ENCODE measurements around the gene CAPN14.

The CAPN14 gene

GRCh38 chr2:31213601-31214443 is 3.5 kb downstream of the CAPN14 start:
- H3K4me3 ChIP-seq (ENCODE audit: low read depth in 1 of 5, low read length in 5 of 5) = no peak overlapping the region

GRCh38 chr2:31212659-31213600 is 4.4 kb downstream of the CAPN14 start:
- H3K9ac ChIP-seq (ENCODE audit: low read length in 5 of 5) = no peak overlapping the region
- no peak overlapping the region for H3K27ac ChIP-seq (ENCODE audit: low read depth, low read length)
- H3K36me3 ChIP-seq (ENCODE audit: control insufficient read depth in 5 of 5, insufficient read depth in 5 of 5, low read length in 5 of 5) = no peaks in the 10 kb centered on the region
- H3K9me3 ChIP-seq (ENCODE audit: control insufficient read depth in 5 of 5, low read length in 5 of 5) = no peaks in the 10 kb centered on the region
- no peaks in the 10 kb centered on the region for H3K4me1 ChIP-seq (ENCODE audit: control insufficient read depth in 5 of 5, insufficient read depth in 5 of 5, low read length in 5 of 5)
- H3K4me3 ChIP-seq (ENCODE audit: low read depth in 1 of 5, low read length in 5 of 5) = no peak overlapping the region
- H3K27me3 ChIP-seq (ENCODE audit: control insufficient read depth in 5 of 5, insufficient read depth in 4 of 5, low read length in 5 of 5) = no peaks in the 10 kb centered on the region

More at GRCh38 chr2:31213601-31214443, 3.5 kb downstream of the CAPN14 start:
- H3K4me1 ChIP-seq (ENCODE audit: control insufficient read depth in 5 of 5, insufficient read depth in 5 of 5, low read length in 5 of 5) = no peaks in the 10 kb centered on the region
- H3K9ac ChIP-seq (ENCODE audit: low read length in 5 of 5) = no peak overlapping the region
- no peaks in the 10 kb centered on the region for H3K36me3 ChIP-seq (ENCODE audit: control insufficient read depth in 5 of 5, insufficient read depth in 5 of 5, low read length in 5 of 5)
- peaks cover 0 to 5% (median 0%) of the 10 kb centered on the region in 5 donors for H3K27me3 ChIP-seq (ENCODE audit: control insufficient read depth in 5 of 5, insufficient read depth in 4 of 5, low read length in 5 of 5)
- no peaks in the 10 kb centered on the region for H3K9me3 ChIP-seq (ENCODE audit: control insufficient read depth in 5 of 5, low read length in 5 of 5)
- H3K27ac ChIP-seq (ENCODE audit: low read depth, low read length) = no peak overlapping the region

- Histone ChIP-seq H3K27me3 (ENCODE audit: control insufficient read depth in 5 of 5, insufficient read depth in 4 of 5, low read length in 5 of 5) (peaks cover 0 to 6% (median 3%) of the 10 kb centered on the region in 5 donors), H3K4me3 (ENCODE audit: low read depth in 1 of 5, low read length in 5 of 5) (no peak overlapping the region), H3K9ac (ENCODE audit: low read length in 5 of 5) (no peak overlapping the region), H3K4me1 (ENCODE audit: control insufficient read depth in 5 of 5, insufficient read depth in 5 of 5, low read length in 5 of 5) (no peaks in the 10 kb centered on the region), H3K27ac (ENCODE audit: low read depth, low read length) (no peak overlapping the region), H3K36me3 (ENCODE audit: control insufficient read depth in 5 of 5, insufficient read depth in 5 of 5, low read length in 5 of 5) (no peaks in the 10 kb centered on the region), H3K9me3 (ENCODE audit: control insufficient read depth in 5 of 5, low read length in 5 of 5) (no peaks in the 10 kb centered on the region)
These were observed 9.1 kb downstream of the CAPN14 start for GRCh38 chr2:31208240-31208639.

- H3K4me1 ChIP-seq (ENCODE audit: control insufficient read depth in 5 of 5, insufficient read depth in 5 of 5, low read length in 5 of 5) = no peaks in the 10 kb centered on the region
- H3K27ac ChIP-seq (ENCODE audit: low read depth, low read length) = no peak overlapping the region
- no peaks in the 10 kb centered on the region for H3K36me3 ChIP-seq (ENCODE audit: control insufficient read depth in 5 of 5, insufficient read depth in 5 of 5, low read length in 5 of 5)
- peaks cover 0 to 6% (median 3%) of the 10 kb centered on the region in 5 donors for H3K27me3 ChIP-seq (ENCODE audit: control insufficient read depth in 5 of 5, insufficient read depth in 4 of 5, low read length in 5 of 5)
- H3K4me3 ChIP-seq (ENCODE audit: low read depth in 1 of 5, low read length in 5 of 5) = no peak overlapping the region
- H3K9me3 ChIP-seq (ENCODE audit: control insufficient read depth in 5 of 5, low read length in 5 of 5) = no peaks in the 10 kb centered on the region
- H3K9ac ChIP-seq (ENCODE audit: low read length in 5 of 5) = no peak overlapping the region
These were observed 9.5 kb downstream of the CAPN14 start for GRCh38 chr2:31207790-31208189.

- H3K27ac ChIP-seq (ENCODE audit: low read depth, low read length) = no peak overlapping the region
- H3K27me3 ChIP-seq (ENCODE audit: control insufficient read depth in 5 of 5, insufficient read depth in 4 of 5, low read length in 5 of 5) = peaks cover 3 to 7% (median 6%) of the 10 kb centered on the region in 5 donors
- no peaks in the 10 kb centered on the region for H3K4me1 ChIP-seq (ENCODE audit: control insufficient read depth in 5 of 5, insufficient read depth in 5 of 5, low read length in 5 of 5)
- no peak overlapping the region for H3K4me3 ChIP-seq (ENCODE audit: low read depth in 1 of 5, low read length in 5 of 5)
- H3K9ac ChIP-seq (ENCODE audit: low read length in 5 of 5) = no peak overlapping the region
- no peaks in the 10 kb centered on the region for H3K9me3 ChIP-seq (ENCODE audit: control insufficient read depth in 5 of 5, low read length in 5 of 5)
- H3K36me3 ChIP-seq (ENCODE audit: control insufficient read depth in 5 of 5, insufficient read depth in 5 of 5, low read length in 5 of 5) = no peaks in the 10 kb centered on the region
These were observed 11.7 kb downstream of the CAPN14 start for GRCh38 chr2:31205613-31206012.

- Histone ChIP-seq H3K36me3 (ENCODE audit: control insufficient read depth in 5 of 5, insufficient read depth in 5 of 5, low read length in 5 of 5) (no peaks in the 10 kb centered on the region), H3K9me3 (ENCODE audit: control insufficient read depth in 5 of 5, low read length in 5 of 5) (no peaks in the 10 kb centered on the region), H3K27me3 (ENCODE audit: control insufficient read depth in 5 of 5, insufficient read depth in 4 of 5, low read length in 5 of 5) (peaks cover 3 to 7% (median 6%) of the 10 kb centered on the region in 5 donors), H3K4me1 (ENCODE audit: control insufficient read depth in 5 of 5, insufficient read depth in 5 of 5, low read length in 5 of 5) (no peaks in the 10 kb centered on the region), H3K27ac (ENCODE audit: low read depth, low read length) (no peak overlapping the region), H3K9ac (ENCODE audit: low read length in 5 of 5) (no peak overlapping the region), H3K4me3 (ENCODE audit: low read depth in 1 of 5, low read length in 5 of 5) (no peak overlapping the region)
These were observed 12.1 kb downstream of the CAPN14 start for GRCh38 chr2:31205186-31205585.

- Histone ChIP-seq H3K27ac (ENCODE audit: low read depth, low read length) (no peak overlapping the region), H3K27me3 (ENCODE audit: control insufficient read depth in 5 of 5, insufficient read depth in 4 of 5, low read length in 5 of 5) (peaks cover 3 to 7% (median 6%) of the 10 kb centered on the region in 5 donors), H3K9me3 (ENCODE audit: control insufficient read depth in 5 of 5, low read length in 5 of 5) (no peaks in the 10 kb centered on the region), H3K4me3 (ENCODE audit: low read depth in 1 of 5, low read length in 5 of 5) (no peak overlapping the region), H3K4me1 (ENCODE audit: control insufficient read depth in 5 of 5, insufficient read depth in 5 of 5, low read length in 5 of 5) (no peaks in the 10 kb centered on the region), H3K9ac (ENCODE audit: low read length in 5 of 5) (no peak overlapping the region), H3K36me3 (ENCODE audit: control insufficient read depth in 5 of 5, insufficient read depth in 5 of 5, low read length in 5 of 5) (no peaks in the 10 kb centered on the region)
These were observed 12.5 kb downstream of the CAPN14 start for GRCh38 chr2:31204783-31205182.

GRCh38 chr2:31203916-31204315 is 13.4 kb downstream of the CAPN14 start:
- Histone ChIP-seq H3K27me3 (ENCODE audit: control insufficient read depth in 5 of 5, insufficient read depth in 4 of 5, low read length in 5 of 5) (peaks cover 3 to 7% (median 6%) of the 10 kb centered on the region in 5 donors), H3K9me3 (ENCODE audit: control insufficient read depth in 5 of 5, low read length in 5 of 5) (no peaks in the 10 kb centered on the region), H3K27ac (ENCODE audit: low read depth, low read length) (no peak overlapping the region), H3K4me1 (ENCODE audit: control insufficient read depth in 5 of 5, insufficient read depth in 5 of 5, low read length in 5 of 5) (no peaks in the 10 kb centered on the region), H3K4me3 (ENCODE audit: low read depth in 1 of 5, low read length in 5 of 5) (no peak overlapping the region), H3K36me3 (ENCODE audit: control insufficient read depth in 5 of 5, insufficient read depth in 5 of 5, low read length in 5 of 5) (no peaks in the 10 kb centered on the region), H3K9ac (ENCODE audit: low read length in 5 of 5) (no peak overlapping the region)

GRCh38 chr2:31202833-31203232 is 14.5 kb downstream of the CAPN14 start:
- no peak overlapping the region for H3K4me3 ChIP-seq (ENCODE audit: low read depth in 1 of 5, low read length in 5 of 5)
- H3K36me3 ChIP-seq (ENCODE audit: control insufficient read depth in 5 of 5, insufficient read depth in 5 of 5, low read length in 5 of 5) = no peaks in the 10 kb centered on the region
- H3K4me1 ChIP-seq (ENCODE audit: control insufficient read depth in 5 of 5, insufficient read depth in 5 of 5, low read length in 5 of 5) = no peaks in the 10 kb centered on the region
- H3K27me3 ChIP-seq (ENCODE audit: control insufficient read depth in 5 of 5, insufficient read depth in 4 of 5, low read length in 5 of 5) = peaks cover 3 to 7% (median 6%) of the 10 kb centered on the region in 5 donors
- no peaks in the 10 kb centered on the region for H3K9me3 ChIP-seq (ENCODE audit: control insufficient read depth in 5 of 5, low read length in 5 of 5)
- no peak overlapping the region for H3K9ac ChIP-seq (ENCODE audit: low read length in 5 of 5)
- H3K27ac ChIP-seq (ENCODE audit: low read depth, low read length) = no peak overlapping the region

- Histone ChIP-seq H3K4me1 (ENCODE audit: control insufficient read depth in 5 of 5, insufficient read depth in 5 of 5, low read length in 5 of 5) (no peaks in the 10 kb centered on the region), H3K4me3 (ENCODE audit: low read depth in 1 of 5, low read length in 5 of 5) (no peak overlapping the region), H3K27ac (ENCODE audit: low read depth, low read length) (no peak overlapping the region), H3K9me3 (ENCODE audit: control insufficient read depth in 5 of 5, low read length in 5 of 5) (no peaks in the 10 kb centered on the region), H3K27me3 (ENCODE audit: control insufficient read depth in 5 of 5, insufficient read depth in 4 of 5, low read length in 5 of 5) (peaks cover 3 to 7% (median 6%) of the 10 kb centered on the region in 5 donors), H3K36me3 (ENCODE audit: control insufficient read depth in 5 of 5, insufficient read depth in 5 of 5, low read length in 5 of 5) (no peaks in the 10 kb centered on the region), H3K9ac (ENCODE audit: low read length in 5 of 5) (no peak overlapping the region)
These were observed 15.3 kb downstream of the CAPN14 start for GRCh38 chr2:31202041-31202440.

Measured in subcutaneous abdominal adipose tissue (tissue), 5 donors.